HCT116 (cell line): ENCODE measurements around the gene CACNA2D3. TPM values are rescaled to one million over a fixed set of nuclear protein-coding genes. Genes with fewer than 3 reads are reported as not detected.

Experiments
- ATAC-seq: fragments of 200-7000 bp; cut with Tn5 transposase; 2 replicates; pipeline ENCODE4 v1.9.1; 2020; ENCODE audit warnings: mild to moderate bottlenecking, moderate library complexity
- BruUV-seq: library from RNA; stranded (reverse); fragments of 400-500 nt; replicated peaks from 2 replicates; lab custom pipeline; 2021; lab: Mats Ljungman, UMichigan
- CTCF ChIA-PET: fragments of 300-600 bp; sonication (Branson Sonifier 250); formaldehyde crosslinking; loops from one replicate; lab custom pipeline; 2021; ENCODE audit warnings: antibody characterized with exemption; lab: Charles Lee
- POLR2A ChIA-PET: fragments of 300-600, 350-600 bp; sonication (Branson Sonifier 250); formaldehyde crosslinking; loops from one replicate; lab custom pipeline; 2021; ENCODE audit warnings: antibody characterized with exemption; lab: Charles Lee
- RAD21 ChIA-PET, 2 experiments: fragments of 300-600 bp; sonication (Branson Sonifier 250); formaldehyde crosslinking; loops; one replicate each; lab custom pipeline; 2023; ENCODE audit warnings: low total read pairs in 2 of 2; ENCODE audit not compliant: uncharacterized antibody in 2 of 2, unreplicated experiment in 2 of 2, low non-redundant PET in 1 of 2; lab: Charles Lee
- DNase-seq: peaks from one replicate; pipeline ENCODE4 v3.0.0-alpha.2; 2010; ENCODE audit warnings: low read depth, low spot score
- H2AFZ ChIP-seq: fragments of 200-600 bp; shearing (Covaris generic), sonication (generic); 2 replicates; pipeline ENCODE4 v1.6.1; 2017; ENCODE audit warnings: low read depth, mixed run types, mixed read lengths, antibody characterized with exemption, low read length; ENCODE audit not compliant: poor library complexity, severe bottlenecking
- H3K27ac ChIP-seq: 2 replicates; pipeline ENCODE4 v1.5.1; 2012; ENCODE audit warnings: low read depth, low read length
- H3K27me3 ChIP-seq: fragments of 200-600 bp; sonication (generic); 2 replicates; pipeline ENCODE4 v1.6.1; 2016; ENCODE audit warnings: mixed run types, low read length, mixed read lengths; ENCODE audit not compliant: insufficient read depth
- H3K36me3 ChIP-seq, 2 experiments: fragments of 200-500 bp in 1 of 2; fragments of 200-600 bp in 1 of 2; sonication (Bioruptor generic) in 1 of 2; sonication (generic) in 1 of 2; 2 replicates each; pipeline versions ENCODE4 v1.5.1 to v1.6.1; 2014 to 2016; ENCODE audit warnings: low read length in 2 of 2, inconsistent platforms in 1 of 2, mixed read lengths in 1 of 2, mixed run types in 1 of 2; ENCODE audit not compliant: insufficient read depth in 2 of 2, control insufficient read depth in 1 of 2
- H3K4me1 ChIP-seq, 2 experiments: fragments of 200-600 bp in 1 of 2; sonication (generic) in 1 of 2; 2 replicates each; pipeline versions ENCODE4 v1.5.1 to v1.6.1; 2012 to 2017; ENCODE audit warnings: low read length in 2 of 2, inconsistent platforms in 1 of 2, mild to moderate bottlenecking in 1 of 2, mixed read lengths in 1 of 2, mixed run types in 1 of 2, moderate library complexity in 1 of 2; ENCODE audit not compliant: insufficient read depth in 2 of 2, control insufficient read depth in 1 of 2
- H3K4me2 ChIP-seq: fragments of 200-600 bp; sonication (generic); 2 replicates; pipeline ENCODE4 v1.6.1; 2017; ENCODE audit warnings: mixed run types, low read length, mixed read lengths
- H3K4me3 ChIP-seq, 2 experiments: fragments of 200-600 bp in 1 of 2; sonication (generic) in 1 of 2; replicated peaks in 1 of 2; 2 replicates each; pipeline ENCODE4 v1.5.1; 2011 to 2016; ENCODE audit warnings: low read length in 2 of 2, control low read depth in 1 of 2, low read depth in 1 of 2, mild to moderate bottlenecking in 1 of 2, mixed read lengths in 1 of 2, mixed run types in 1 of 2
- H3K79me2 ChIP-seq: fragments of 200-600 bp; sonication (generic); 2 replicates; pipeline ENCODE4 v1.6.1; 2017; ENCODE audit warnings: mild to moderate bottlenecking, mixed run types, low read length, moderate library complexity, mixed read lengths; ENCODE audit not compliant: insufficient read depth
- H3K9ac ChIP-seq: fragments of 200-600 bp; sonication (generic); 2 replicates; pipeline ENCODE4 v1.6.1; 2016; ENCODE audit warnings: low read length, mixed read lengths
- H3K9me2 ChIP-seq: fragments of 200-600 bp; sonication (generic), shearing (Covaris generic); 2 replicates; pipeline ENCODE4 v1.6.1; 2017; ENCODE audit warnings: mixed run types, mild to moderate bottlenecking, moderate library complexity; ENCODE audit not compliant: insufficient read depth
- H3K9me3 ChIP-seq, 2 experiments: fragments of 200-500 bp in 1 of 2; fragments of 200-600 bp in 1 of 2; sonication (Bioruptor generic) in 1 of 2; sonication (generic) in 1 of 2; 2 replicates each; pipeline ENCODE4 v1.6.1; 2014 to 2017; ENCODE audit warnings: low read length in 2 of 2, mixed read lengths in 2 of 2, inconsistent platforms in 1 of 2, low read depth in 1 of 2, mild to moderate bottlenecking in 1 of 2, mixed run types in 1 of 2, moderate library complexity in 1 of 2; ENCODE audit not compliant: control insufficient read depth in 1 of 2, insufficient read depth in 1 of 2
- H4K20me1 ChIP-seq: fragments of 200-600 bp; sonication (generic), shearing (Covaris generic); 2 replicates; pipeline ENCODE4 v1.6.1; 2017; ENCODE audit warnings: mixed run types, mild to moderate bottlenecking, moderate library complexity; ENCODE audit not compliant: insufficient read depth
- CBX3 ChIP-seq: IDR thresholded peaks from 2 replicates; pipeline ENCODE4 v1.6.1; 2012; ENCODE audit warnings: low read depth
- EGR1 ChIP-seq: IDR thresholded peaks from 2 replicates; pipeline ENCODE4 v1.6.1; 2012; ENCODE audit warnings: low read depth
- EZH2 ChIP-seq: fragments of 200-600 bp; sonication (generic); IDR thresholded peaks from 2 replicates; pipeline ENCODE4 v1.6.1; 2017; ENCODE audit warnings: antibody characterized with exemption, mixed run types
- POLR2A ChIP-seq: IDR thresholded peaks from 2 replicates; pipeline ENCODE4 v1.7.0; 2011; ENCODE audit warnings: borderline replicate concordance; ENCODE audit not compliant: insufficient read depth, insufficient read length; ENCODE audit errors: extremely low read depth
- POLR2AphosphoS5 ChIP-seq: IDR thresholded peaks from 2 replicates; pipeline ENCODE4 v1.6.1; 2011; ENCODE audit warnings: mild to moderate bottlenecking, low read depth, low read length, moderate library complexity
- SIN3A ChIP-seq: IDR thresholded peaks from 2 replicates; pipeline ENCODE4 v1.6.1; 2012; ENCODE audit warnings: low read depth
- SP1 ChIP-seq: IDR thresholded peaks from 2 replicates; pipeline ENCODE4 v1.6.1; 2012; ENCODE audit warnings: low read depth
- SRF ChIP-seq: IDR thresholded peaks from 2 replicates; pipeline ENCODE4 v1.6.1; 2012; ENCODE audit warnings: low read depth
- ZFX ChIP-seq: fragments of 450-650 bp; IDR thresholded peaks from 2 replicates; pipeline ENCODE4 v1.6.1; 2017
- ZNF274 ChIP-seq: fragments of 200-500 bp; sonication (Bioruptor generic); IDR thresholded peaks from 2 replicates; pipeline ENCODE4 v1.6.1; 2014; ENCODE audit warnings: mild to moderate bottlenecking, low read depth, low read length, inconsistent platforms
- intact Hi-C: fragments of 100-400 bp; cut with micrococcal nuclease; formaldehyde crosslinking; loops from 2 replicates; pipeline ENCODE4 v1.10.0; 2022
- total RNA-seq: library from RNA; stranded (reverse); gene quantifications from one replicate; pipeline ENCODE4 v1.2.1, GENCODE V29; 2021; ENCODE audit not compliant: unreplicated experiment
- TF ChIP-seq, protein P1 (sequence below): IDR thresholded peaks from 2 replicates; pipeline ENCODE4 v1.6.1; 2012

CACNA2D3 gene
- total RNA-seq, 1 experiment from 2014 or later: 0.20 TPM

DNA sequence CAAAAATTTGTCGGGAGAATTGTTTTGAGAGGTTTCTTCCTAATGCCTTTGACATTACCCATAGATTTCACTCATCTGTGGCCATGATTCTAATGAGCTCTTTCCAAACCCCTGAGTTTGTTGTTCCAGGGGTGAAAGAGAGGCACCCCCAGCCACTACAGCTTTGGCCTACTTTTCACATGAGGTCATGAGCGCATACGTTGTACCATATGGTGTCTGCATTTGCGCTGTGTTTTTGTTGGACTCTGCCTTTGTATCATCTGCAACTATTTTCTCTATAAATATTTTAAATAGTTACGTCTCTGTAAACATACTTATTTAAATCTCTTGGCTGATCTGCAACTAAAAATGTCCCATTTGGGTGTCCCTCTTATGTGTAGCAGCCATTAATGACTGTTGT, 697.6 kb downstream of the CACNA2D3 start:
- no peak overlapping the region for H3K9ac ChIP-seq
- no peak for DNase-seq
- H3K27ac ChIP-seq: no peak overlapping the region
- no peak overlapping the region for H2AFZ ChIP-seq
- TF ChIP-seq ZNF274 (no peak), EZH2 (no peak), SP1 (no peak)
- TF ChIP-seq, protein P1, sequence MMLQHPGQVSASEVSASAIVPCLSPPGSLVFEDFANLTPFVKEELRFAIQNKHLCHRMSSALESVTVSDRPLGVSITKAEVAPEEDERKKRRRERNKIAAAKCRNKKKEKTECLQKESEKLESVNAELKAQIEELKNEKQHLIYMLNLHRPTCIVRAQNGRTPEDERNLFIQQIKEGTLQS: no peak
- no TSS peak for BruUV-seq
- ChIA-PET CTCF (no interaction called here), RAD21 (no interaction called here), POLR2A (no interaction called here)
- no peaks in the 10 kb centered on the region for H3K9me2 ChIP-seq
- intact Hi-C loops: no loop called here
- no peak for ATAC-seq
- no peaks in the 10 kb centered on the region for H3K4me1 ChIP-seq
- H4K20me1 ChIP-seq: no peaks in the 10 kb centered on the region
- no peaks in the 10 kb centered on the region for H3K79me2 ChIP-seq
- H3K4me2 ChIP-seq: no peak overlapping the region
- no peaks in the 10 kb centered on the region for H3K36me3 ChIP-seq
- no peaks in the 10 kb centered on the region for H3K27me3 ChIP-seq
- H3K9me3 ChIP-seq: peaks cover 0 to 8% of the 10 kb centered on the region in 2 experiments; a peak in 2 of 4 replicates
- no peak overlapping the region for H3K4me3 ChIP-seq

DNA sequence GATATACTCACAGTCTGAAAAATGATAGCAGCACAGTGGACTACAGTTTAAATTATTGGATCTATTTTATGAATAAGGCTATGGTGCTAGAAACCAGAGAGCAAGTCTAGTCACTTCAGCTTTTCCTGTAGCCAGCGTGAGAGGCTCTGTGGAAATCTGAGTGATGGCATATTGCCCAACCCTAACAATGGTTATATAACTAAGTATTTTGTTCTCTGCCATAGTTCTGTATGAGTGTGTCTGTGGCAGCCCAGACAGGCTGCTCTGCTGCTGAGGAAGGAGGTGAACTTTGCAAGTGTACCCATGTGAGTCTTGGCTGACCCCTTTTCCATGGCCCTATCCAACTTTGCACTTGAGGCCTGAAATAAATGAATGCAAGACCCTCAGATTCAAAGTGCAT, 699.9 kb downstream of the CACNA2D3 start:
- ChIA-PET RAD21 (no interaction called here), CTCF (no interaction called here), POLR2A (no interaction called here)
- H3K9me3 ChIP-seq: peaks cover 0 to 12% of the 10 kb centered on the region in 2 experiments; a peak in 2 of 4 replicates
- H2AFZ ChIP-seq: no peak overlapping the region
- no peaks in the 10 kb centered on the region for H3K4me1 ChIP-seq
- no peak for DNase-seq
- intact Hi-C loops: no loop called here
- no peak overlapping the region for H3K27ac ChIP-seq
- no peak overlapping the region for H3K9ac ChIP-seq
- ATAC-seq: no peak
- no TSS peak for BruUV-seq
- no peaks in the 10 kb centered on the region for H3K9me2 ChIP-seq
- H3K4me2 ChIP-seq: no peak overlapping the region
- no peaks in the 10 kb centered on the region for H3K27me3 ChIP-seq
- no peak overlapping the region for H3K4me3 ChIP-seq
- TF ChIP-seq SRF (no peak), ZFX (no peak), CBX3 (no peak), SIN3A (no peak), SP1 (no peak), POLR2AphosphoS5 (no peak), POLR2A (no peak), EGR1 (no peak), EZH2 (no peak)
- no peaks in the 10 kb centered on the region for H4K20me1 ChIP-seq
- no peaks in the 10 kb centered on the region for H3K36me3 ChIP-seq
- H3K79me2 ChIP-seq: no peaks in the 10 kb centered on the region
